Measurements from ENCODE around the gene HIC1.

The HIC1 gene

GRCh38 chr17:2081564-2081963 is 26.7 kb downstream of the HIC1 start:
- no peaks in the 10 kb centered on the region for H3K9me3 ChIP-seq (ENCODE audit: control insufficient read depth, low read length)
- peaks cover 51% of the 10 kb centered on the region for H3K36me3 ChIP-seq (ENCODE audit: control insufficient read depth, insufficient read depth, low read length)
- no peaks in the 10 kb centered on the region for H3K4me1 ChIP-seq (ENCODE audit: control insufficient read depth, insufficient read depth, low read length, poor library complexity, severe bottlenecking)
- no peaks in the 10 kb centered on the region for H3K27me3 ChIP-seq (replicated peaks; ENCODE audit: control insufficient read depth, insufficient read depth, low read length, poor library complexity, severe bottlenecking)
- H3K4me3 ChIP-seq (ENCODE audit: insufficient read depth, low read depth, low read length, poor library complexity, severe bottlenecking) = no peak overlapping the region
- no peak for DNase-seq
- H3K27ac ChIP-seq (ENCODE audit: insufficient read depth, low read length, poor library complexity, severe bottlenecking) = no peak overlapping the region

- Histone ChIP-seq H3K27ac (ENCODE audit: insufficient read depth, low read length, poor library complexity, severe bottlenecking) (no peak overlapping the region), H3K27me3 (replicated peaks; ENCODE audit: control insufficient read depth, insufficient read depth, low read length, poor library complexity, severe bottlenecking) (no peaks in the 10 kb centered on the region), H3K4me3 (ENCODE audit: insufficient read depth, low read depth, low read length, poor library complexity, severe bottlenecking) (no peak overlapping the region), H3K9me3 (ENCODE audit: control insufficient read depth, low read length) (no peaks in the 10 kb centered on the region), H3K4me1 (ENCODE audit: control insufficient read depth, insufficient read depth, low read length, poor library complexity, severe bottlenecking) (peaks cover 2% of the 10 kb centered on the region), H3K36me3 (ENCODE audit: control insufficient read depth, insufficient read depth, low read length) (peaks cover 51% of the 10 kb centered on the region)
- DNase-seq = no peak
Observed at GRCh38 chr17:2082003-2082781, 27.3 kb downstream of the HIC1 start.

- no peak for DNase-seq
- no peak overlapping the region for H3K27ac ChIP-seq (ENCODE audit: insufficient read depth, low read length, poor library complexity, severe bottlenecking)
- H3K36me3 ChIP-seq (ENCODE audit: control insufficient read depth, insufficient read depth, low read length) = peaks cover 44% of the 10 kb centered on the region
- no peak overlapping the region for H3K4me3 ChIP-seq (ENCODE audit: insufficient read depth, low read depth, low read length, poor library complexity, severe bottlenecking)
- H3K9me3 ChIP-seq (ENCODE audit: control insufficient read depth, low read length) = no peaks in the 10 kb centered on the region
- no peaks in the 10 kb centered on the region for H3K27me3 ChIP-seq (replicated peaks; ENCODE audit: control insufficient read depth, insufficient read depth, low read length, poor library complexity, severe bottlenecking)
- peaks cover 17% of the 10 kb centered on the region for H3K4me1 ChIP-seq (ENCODE audit: control insufficient read depth, insufficient read depth, low read length, poor library complexity, severe bottlenecking)
Observed at GRCh38 chr17:2083613-2084035, 28.7 kb downstream of the HIC1 start.

GRCh38 chr17:2084036-2084765 is 29.3 kb downstream of the HIC1 start:
- Histone ChIP-seq H3K36me3 (ENCODE audit: control insufficient read depth, insufficient read depth, low read length) (peaks cover 44% of the 10 kb centered on the region), H3K9me3 (ENCODE audit: control insufficient read depth, low read length) (no peaks in the 10 kb centered on the region), H3K27me3 (replicated peaks; ENCODE audit: control insufficient read depth, insufficient read depth, low read length, poor library complexity, severe bottlenecking) (no peaks in the 10 kb centered on the region), H3K27ac (ENCODE audit: insufficient read depth, low read length, poor library complexity, severe bottlenecking) (no peak overlapping the region), H3K4me3 (ENCODE audit: insufficient read depth, low read depth, low read length, poor library complexity, severe bottlenecking) (no peak overlapping the region), H3K4me1 (ENCODE audit: control insufficient read depth, insufficient read depth, low read length, poor library complexity, severe bottlenecking) (peaks cover 22% of the 10 kb centered on the region)
- DNase-seq = no peak

GRCh38 chr17:2084766-2085647 is 30.1 kb downstream of the HIC1 start:
- no peak for DNase-seq
- peaks cover 23% of the 10 kb centered on the region for H3K4me1 ChIP-seq (ENCODE audit: control insufficient read depth, insufficient read depth, low read length, poor library complexity, severe bottlenecking)
- H3K27me3 ChIP-seq (replicated peaks; ENCODE audit: control insufficient read depth, insufficient read depth, low read length, poor library complexity, severe bottlenecking) = no peaks in the 10 kb centered on the region
- no peaks in the 10 kb centered on the region for H3K9me3 ChIP-seq (ENCODE audit: control insufficient read depth, low read length)
- no peak overlapping the region for H3K4me3 ChIP-seq (ENCODE audit: insufficient read depth, low read depth, low read length, poor library complexity, severe bottlenecking)
- no peak overlapping the region for H3K27ac ChIP-seq (ENCODE audit: insufficient read depth, low read length, poor library complexity, severe bottlenecking)
- peaks cover 44% of the 10 kb centered on the region for H3K36me3 ChIP-seq (ENCODE audit: control insufficient read depth, insufficient read depth, low read length)

GRCh38 chr17:2085648-2085949 is 30.7 kb downstream of the HIC1 start:
- Histone ChIP-seq H3K4me1 (ENCODE audit: control insufficient read depth, insufficient read depth, low read length, poor library complexity, severe bottlenecking) (peaks cover 29% of the 10 kb centered on the region), H3K27me3 (replicated peaks; ENCODE audit: control insufficient read depth, insufficient read depth, low read length, poor library complexity, severe bottlenecking) (no peaks in the 10 kb centered on the region), H3K27ac (ENCODE audit: insufficient read depth, low read length, poor library complexity, severe bottlenecking) (no peak overlapping the region), H3K4me3 (ENCODE audit: insufficient read depth, low read depth, low read length, poor library complexity, severe bottlenecking) (no peak overlapping the region), H3K9me3 (ENCODE audit: control insufficient read depth, low read length) (no peaks in the 10 kb centered on the region), H3K36me3 (ENCODE audit: control insufficient read depth, insufficient read depth, low read length) (peaks cover 39% of the 10 kb centered on the region)
- no peak for DNase-seq

- H3K9me3 ChIP-seq (ENCODE audit: control insufficient read depth, low read length) = no peaks in the 10 kb centered on the region
- peaks cover 29% of the 10 kb centered on the region for H3K4me1 ChIP-seq (ENCODE audit: control insufficient read depth, insufficient read depth, low read length, poor library complexity, severe bottlenecking)
- H3K27ac ChIP-seq (ENCODE audit: insufficient read depth, low read length, poor library complexity, severe bottlenecking) = no peak overlapping the region
- H3K27me3 ChIP-seq (replicated peaks; ENCODE audit: control insufficient read depth, insufficient read depth, low read length, poor library complexity, severe bottlenecking) = no peaks in the 10 kb centered on the region
- DNase-seq = no peak
- H3K4me3 ChIP-seq (ENCODE audit: insufficient read depth, low read depth, low read length, poor library complexity, severe bottlenecking) = no peak overlapping the region
- H3K36me3 ChIP-seq (ENCODE audit: control insufficient read depth, insufficient read depth, low read length) = peaks cover 33% of the 10 kb centered on the region
Observed at GRCh38 chr17:2086306-2086705, 31.4 kb downstream of the HIC1 start.

GRCh38 chr17:2087597-2088211 is 32.8 kb downstream of the HIC1 start:
- DNase-seq = peak; percentile 16 to 21 (median 19)

GRCh38 chr17:2089021-2089422 is 34.1 kb downstream of the HIC1 start:
- DNase-seq = no peak
- H3K4me3 ChIP-seq (ENCODE audit: insufficient read depth, low read depth, low read length, poor library complexity, severe bottlenecking) = peak overlapping the region; percentile 66

More at GRCh38 chr17:2087597-2088211, 32.8 kb downstream of the HIC1 start:
- no peak overlapping the region for H3K27ac ChIP-seq (ENCODE audit: insufficient read depth, low read length, poor library complexity, severe bottlenecking)
- H3K36me3 ChIP-seq (ENCODE audit: control insufficient read depth, insufficient read depth, low read length) = peaks cover 20% of the 10 kb centered on the region
- no peak overlapping the region for H3K4me3 ChIP-seq (ENCODE audit: insufficient read depth, low read depth, low read length, poor library complexity, severe bottlenecking)
- no peaks in the 10 kb centered on the region for H3K9me3 ChIP-seq (ENCODE audit: control insufficient read depth, low read length)
- peaks cover 29% of the 10 kb centered on the region for H3K4me1 ChIP-seq (ENCODE audit: control insufficient read depth, insufficient read depth, low read length, poor library complexity, severe bottlenecking)
- H3K27me3 ChIP-seq (replicated peaks; ENCODE audit: control insufficient read depth, insufficient read depth, low read length, poor library complexity, severe bottlenecking) = no peaks in the 10 kb centered on the region

More at GRCh38 chr17:2089021-2089422, 34.1 kb downstream of the HIC1 start:
- Histone ChIP-seq H3K27ac (ENCODE audit: insufficient read depth, low read length, poor library complexity, severe bottlenecking) (peak overlapping the region; percentile 75), H3K36me3 (ENCODE audit: control insufficient read depth, insufficient read depth, low read length) (peaks cover 10% of the 10 kb centered on the region), H3K4me1 (ENCODE audit: control insufficient read depth, insufficient read depth, low read length, poor library complexity, severe bottlenecking) (peaks cover 29% of the 10 kb centered on the region), H3K9me3 (ENCODE audit: control insufficient read depth, low read length) (no peaks in the 10 kb centered on the region), H3K27me3 (replicated peaks; ENCODE audit: control insufficient read depth, insufficient read depth, low read length, poor library complexity, severe bottlenecking) (no peaks in the 10 kb centered on the region)
